HG02763 (cell line): ENCODE data around the gene RAPGEF6.
"Not testable (repeated sequence)": the region's sequence is repeated elsewhere in the genome, so short reads cannot be mapped to it uniquely, and the experiment has no call there.

Source experiments
- ATAC-seq: cut with Tn5 transposase; IDR thresholded peaks from one replicate; pipeline ENCODE4 v1.9.1; 2021; ENCODE audit warnings: mild to moderate bottlenecking, moderate library complexity; ENCODE audit not compliant: unreplicated experiment

RAPGEF6 gene

GRCh38 chr5:131644370-131644769, 9.3 kb upstream of the RAPGEF6 start:
- no peak for ATAC-seq

- ATAC-seq: no peak
These were observed 6.5 kb upstream of the RAPGEF6 start for GRCh38 chr5:131641494-131641893.

GRCh38 chr5:131640043-131640856, 5.2 kb upstream of the RAPGEF6 start:
- no peak for ATAC-seq

DNA sequence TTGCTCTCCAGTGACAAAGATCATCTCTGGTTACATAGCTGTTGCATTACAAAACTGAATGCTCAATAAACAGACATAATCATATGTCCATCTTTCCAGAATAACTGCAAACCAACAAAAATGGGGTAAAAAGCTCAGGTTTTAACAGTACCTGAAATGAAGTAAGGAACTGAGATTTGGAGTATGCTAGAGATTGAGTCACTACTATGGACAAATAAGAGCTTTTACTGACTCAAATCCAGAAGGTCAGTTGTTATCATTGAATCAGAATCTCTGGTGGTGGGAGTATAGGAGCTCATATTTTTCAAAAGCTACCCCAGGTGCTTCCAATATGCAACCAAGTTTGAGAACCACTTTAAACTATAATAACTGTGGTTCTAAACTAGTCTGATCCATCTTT, 4.1 kb upstream of the RAPGEF6 start:
- no peak for ATAC-seq

- ATAC-seq: no peak
These were observed 2.7 kb upstream of the RAPGEF6 start for GRCh38 chr5:131637694-131638093.

DNA sequence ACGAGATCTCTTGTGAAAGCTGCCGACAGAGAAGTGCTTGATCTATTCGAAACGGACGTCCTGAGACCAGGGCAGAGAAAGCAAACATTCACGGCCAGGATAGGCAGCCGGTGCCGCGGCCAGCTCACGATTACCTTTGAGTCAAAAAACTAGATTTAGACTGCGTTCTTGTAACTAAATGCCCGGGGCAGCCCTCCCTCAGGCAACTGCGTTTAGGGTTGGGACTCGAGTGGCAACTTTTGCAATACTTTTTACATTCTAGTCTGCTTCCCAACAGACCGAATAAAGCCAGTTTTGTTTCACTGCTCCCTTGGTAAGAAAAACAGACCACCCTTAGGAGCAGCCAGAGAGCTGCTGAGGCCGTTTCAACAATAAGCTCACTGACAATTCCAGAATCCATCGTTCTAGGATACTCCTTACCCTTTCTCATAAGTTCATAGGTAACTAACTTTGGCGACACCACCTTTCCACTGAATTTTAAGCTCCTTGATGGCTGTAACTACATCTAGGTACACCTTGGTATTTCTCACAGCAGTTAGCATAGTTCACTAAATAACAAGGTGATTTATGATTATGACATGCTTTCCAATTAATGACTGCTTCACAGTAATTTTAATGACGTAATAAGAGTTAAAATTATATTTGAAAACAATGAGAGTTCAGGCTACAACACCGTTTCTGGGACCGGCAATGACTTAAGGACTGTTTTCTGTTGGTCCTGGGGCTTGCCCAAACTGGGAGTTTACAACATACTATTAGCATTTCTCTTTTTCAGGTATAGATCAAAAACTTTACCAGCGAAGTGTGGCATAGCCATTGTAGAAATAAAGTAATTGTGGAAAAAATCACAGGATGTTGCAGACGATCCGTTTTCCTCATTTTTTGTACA, 899 bp upstream of the RAPGEF6 start:
- no peak for ATAC-seq

GRCh38 chr5:131634666-131634995, 398 bp downstream of the RAPGEF6 start:
- ATAC-seq: peak; percentile 19

DNA sequence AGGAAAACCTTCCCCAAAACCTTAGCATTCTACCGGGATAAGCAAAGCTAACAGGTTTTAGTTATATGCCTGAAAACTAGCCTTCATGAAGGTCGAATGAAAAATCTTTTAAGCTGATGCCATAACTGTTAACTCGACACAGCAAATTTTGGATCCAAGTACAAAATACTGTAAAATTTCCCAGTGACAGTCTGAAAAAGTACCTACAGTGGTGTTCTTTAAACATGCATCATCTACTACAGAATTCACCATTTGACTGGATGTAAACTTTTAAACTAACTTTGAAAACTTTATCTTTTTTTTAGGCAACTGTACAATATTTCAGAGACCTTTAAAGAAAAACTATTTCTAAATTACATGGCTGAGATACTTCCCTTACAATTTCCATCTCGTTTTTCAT, 791 bp downstream of the RAPGEF6 start:
- ATAC-seq: no peak

GRCh38 chr5:131633830-131634229, 1.2 kb downstream of the RAPGEF6 start:
- no peak for ATAC-seq

GRCh38 chr5:131630963-131631350, 4.1 kb downstream of the RAPGEF6 start:
- no peak for ATAC-seq

DNA sequence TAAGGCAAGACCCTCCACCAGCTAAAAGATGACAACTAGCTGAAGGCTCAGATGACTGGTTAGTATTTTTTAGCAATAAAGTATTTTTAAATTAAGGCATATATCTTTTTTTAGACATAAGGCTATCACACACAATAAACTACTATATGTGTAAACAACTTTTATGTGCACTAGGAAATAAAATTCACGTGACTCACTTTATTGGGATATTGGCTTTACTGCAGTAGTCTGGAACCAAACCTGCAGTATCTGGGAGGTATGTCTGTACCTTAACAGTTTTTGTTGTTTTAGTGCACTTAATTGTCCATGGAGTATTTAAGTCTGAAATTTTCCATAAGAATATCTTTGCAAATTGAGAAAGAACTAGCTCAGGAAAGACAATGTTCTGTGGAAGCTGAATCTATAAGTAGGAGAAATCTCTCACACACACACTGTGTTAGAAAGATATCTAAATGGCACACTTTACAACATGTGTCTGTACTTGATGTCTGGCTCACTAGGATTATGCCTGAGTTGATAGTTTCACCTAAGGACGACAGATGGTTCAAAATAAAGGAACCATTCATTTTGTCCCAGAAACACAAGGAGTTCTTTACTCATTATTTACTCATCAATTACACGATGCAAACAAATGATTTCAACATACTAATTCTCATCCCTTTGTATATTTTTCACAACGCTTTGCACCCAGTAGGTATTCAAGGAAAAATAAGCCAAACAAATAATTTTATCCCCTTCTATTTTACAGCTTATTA, 4.6 kb downstream of the RAPGEF6 start:
- no peak for ATAC-seq

DNA sequence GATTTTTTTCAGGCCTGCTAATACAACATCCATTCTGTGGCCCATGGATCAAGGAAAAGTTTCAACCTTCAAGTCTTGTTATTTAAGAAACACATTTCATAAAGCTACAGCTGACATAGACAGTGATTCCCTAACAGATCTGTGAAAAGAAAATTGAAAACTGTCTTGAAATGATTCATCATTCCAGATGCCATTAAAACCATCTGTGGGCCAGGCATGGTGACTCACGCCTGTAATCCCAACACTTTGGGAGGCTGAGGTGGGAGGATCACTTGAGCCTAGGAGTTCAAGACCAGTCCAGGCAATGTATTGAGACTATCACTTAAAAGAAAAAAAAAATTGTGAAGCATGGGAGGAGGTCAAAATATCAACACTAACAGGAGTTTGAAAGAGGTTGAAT, 6.0 kb downstream of the RAPGEF6 start:
- ATAC-seq: no peak

GRCh38 chr5:131627207-131627865, 7.7 kb downstream of the RAPGEF6 start:
- no peak for ATAC-seq

- no peak for ATAC-seq
These were observed 12.4 kb downstream of the RAPGEF6 start for GRCh38 chr5:131622633-131623032.

GRCh38 chr5:131621164-131621563, 13.9 kb downstream of the RAPGEF6 start:
- ATAC-seq: not testable (repeated sequence)

- ATAC-seq: no peak
These were observed 15.9 kb downstream of the RAPGEF6 start for GRCh38 chr5:131619102-131619501.

DNA sequence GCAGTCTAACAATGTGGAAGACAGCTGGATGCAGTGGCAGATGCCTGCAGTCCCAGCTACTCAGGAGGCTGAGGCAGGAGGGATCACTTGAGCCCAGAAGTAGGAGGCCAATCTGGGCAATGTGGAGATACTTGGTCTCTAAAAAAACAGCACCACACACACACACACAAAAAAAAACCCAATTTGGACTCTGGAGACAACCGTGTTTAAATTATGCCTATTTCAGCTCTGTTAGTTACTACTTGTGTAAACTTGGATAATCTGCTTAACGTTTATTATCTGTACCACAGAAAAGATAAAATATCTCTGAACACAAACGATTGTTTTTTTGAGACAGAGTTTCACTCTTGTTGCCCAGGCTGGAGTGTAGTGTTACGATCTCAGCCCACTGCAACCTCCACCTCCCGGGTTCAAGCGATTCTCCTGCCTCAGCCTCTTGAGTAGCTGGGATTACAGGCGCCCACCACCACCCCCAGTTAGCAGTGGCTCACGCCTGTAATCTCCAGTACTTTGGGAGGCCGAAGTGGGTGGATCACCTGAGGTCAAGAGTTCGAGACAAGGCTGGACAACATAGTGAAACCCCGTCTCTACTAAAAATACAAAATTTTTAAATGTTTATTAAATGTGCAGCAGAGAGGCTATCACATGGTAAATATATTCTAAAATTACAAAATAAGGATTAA, 17.7 kb downstream of the RAPGEF6 start:
- ATAC-seq: no peak

GRCh38 chr5:131615957-131616356, 19.1 kb downstream of the RAPGEF6 start:
- no peak for ATAC-seq

GRCh38 chr5:131613423-131613822, 21.6 kb downstream of the RAPGEF6 start:
- no peak for ATAC-seq

GRCh38 chr5:131611064-131611381, 24.0 kb downstream of the RAPGEF6 start:
- no peak for ATAC-seq
